Parathyroid adenoma (tissue), 2 donors: ENCODE data around the gene LCK.

ENCODE experiments used
- H2AFZ ChIP-seq: fragments of 300-600 bp; sonication (generic); one replicate; pipeline ENCODE4 v1.7.0; 2017; ENCODE audit warnings: antibody characterized with exemption, mild to moderate bottlenecking
- H3K27ac ChIP-seq: fragments of 300-600 bp; sonication (generic); one replicate; pipeline ENCODE4 v1.7.0; 2017
- H3K27me3 ChIP-seq: fragments of 300-600 bp; sonication (generic); one replicate; pipeline ENCODE4 v1.7.0; 2017; ENCODE audit warnings: low read length; ENCODE audit not compliant: control insufficient read depth, insufficient read depth
- H3K36me3 ChIP-seq: fragments of 300-600 bp; sonication (generic); one replicate; pipeline ENCODE4 v1.7.0; 2017; ENCODE audit warnings: low read length; ENCODE audit not compliant: control insufficient read depth, insufficient read depth
- H3K4me1 ChIP-seq: fragments of 300-600 bp; sonication (generic); one replicate; pipeline ENCODE4 v1.7.0; 2017; ENCODE audit warnings: control low read depth
- H3K4me2 ChIP-seq: fragments of 300-600 bp; sonication (generic); one replicate; pipeline ENCODE4 v1.7.0; 2017; ENCODE audit warnings: low read length
- H3K4me3 ChIP-seq: fragments of 300-600 bp; sonication (generic); one replicate; pipeline ENCODE4 v1.7.0; 2017; ENCODE audit warnings: low read depth, low read length
- H3K79me2 ChIP-seq: fragments of 300-600 bp; sonication (generic); one replicate; pipeline ENCODE4 v1.7.0; 2017; ENCODE audit warnings: control low read depth
- H3K9ac ChIP-seq: fragments of 300-600 bp; sonication (generic); one replicate; pipeline ENCODE4 v1.7.0; 2017; ENCODE audit warnings: mild to moderate bottlenecking
- H3K9me3 ChIP-seq: fragments of 300-600 bp; sonication (generic); one replicate; pipeline ENCODE4 v1.7.0; 2017; ENCODE audit warnings: low read length; ENCODE audit not compliant: control insufficient read depth
- TF ChIP-seq, protein P1 (sequence below): fragments of 300-600 bp; sonication (generic); IDR thresholded peaks from one replicate; pipeline ENCODE4 v1.7.0; 2017; ENCODE audit warnings: antibody characterized with exemption, mild to moderate bottlenecking
- donor health status: primary hyperparathyroidism.

LCK gene

DNA sequence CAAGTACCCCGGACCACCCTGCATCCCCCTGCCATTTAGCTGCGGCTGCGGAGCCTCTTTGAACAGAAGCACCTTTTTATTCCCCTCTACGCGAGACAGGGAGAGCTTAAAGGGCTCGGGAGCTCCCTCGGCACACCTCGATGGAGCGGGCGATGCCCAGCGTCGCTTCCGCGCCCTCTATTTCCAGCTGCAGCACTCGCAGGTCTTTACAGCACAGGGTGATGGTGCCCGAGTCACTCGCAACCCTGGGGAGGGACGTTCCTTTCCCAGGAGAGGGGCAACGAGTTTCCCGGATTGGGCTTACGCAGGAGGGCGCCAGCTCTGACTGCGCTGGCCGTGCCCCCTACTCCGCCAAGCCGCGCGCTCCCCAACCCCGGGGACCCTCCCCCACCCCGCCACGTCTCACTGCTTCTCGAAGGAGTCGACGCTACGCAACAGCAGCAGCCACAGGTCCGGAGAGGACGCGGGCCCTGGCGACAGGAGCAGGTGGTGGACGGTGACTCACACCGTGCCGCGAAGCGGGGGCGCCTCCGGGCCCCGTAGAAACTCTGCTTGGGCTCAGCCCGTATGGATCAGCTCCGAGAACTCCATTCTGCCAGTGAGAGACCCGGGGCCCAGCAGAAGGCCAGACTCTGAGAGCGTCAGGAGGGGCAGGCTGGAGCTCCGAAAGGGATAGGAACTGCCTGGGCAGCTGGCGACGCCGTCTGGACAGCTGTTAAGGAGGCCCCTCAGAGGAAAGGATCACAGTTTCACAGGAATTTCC is 9.9 kb upstream of the LCK start:
- Histone ChIP-seq H3K79me2 (no peaks in the 10 kb centered on the region), H3K4me3 (peak overlapping the region; percentile 58), H3K4me2 (peak overlapping the region; percentile 92), H3K4me1 (no peaks in the 10 kb centered on the region), H3K27ac (peak overlapping the region; percentile 60), H2AFZ (peak overlapping the region; percentile 80), H3K27me3 (no peaks in the 10 kb centered on the region), H3K9me3 (no peaks in the 10 kb centered on the region), H3K36me3 (no peaks in the 10 kb centered on the region), H3K9ac (no peak overlapping the region)
- TF ChIP-seq, protein P1, sequence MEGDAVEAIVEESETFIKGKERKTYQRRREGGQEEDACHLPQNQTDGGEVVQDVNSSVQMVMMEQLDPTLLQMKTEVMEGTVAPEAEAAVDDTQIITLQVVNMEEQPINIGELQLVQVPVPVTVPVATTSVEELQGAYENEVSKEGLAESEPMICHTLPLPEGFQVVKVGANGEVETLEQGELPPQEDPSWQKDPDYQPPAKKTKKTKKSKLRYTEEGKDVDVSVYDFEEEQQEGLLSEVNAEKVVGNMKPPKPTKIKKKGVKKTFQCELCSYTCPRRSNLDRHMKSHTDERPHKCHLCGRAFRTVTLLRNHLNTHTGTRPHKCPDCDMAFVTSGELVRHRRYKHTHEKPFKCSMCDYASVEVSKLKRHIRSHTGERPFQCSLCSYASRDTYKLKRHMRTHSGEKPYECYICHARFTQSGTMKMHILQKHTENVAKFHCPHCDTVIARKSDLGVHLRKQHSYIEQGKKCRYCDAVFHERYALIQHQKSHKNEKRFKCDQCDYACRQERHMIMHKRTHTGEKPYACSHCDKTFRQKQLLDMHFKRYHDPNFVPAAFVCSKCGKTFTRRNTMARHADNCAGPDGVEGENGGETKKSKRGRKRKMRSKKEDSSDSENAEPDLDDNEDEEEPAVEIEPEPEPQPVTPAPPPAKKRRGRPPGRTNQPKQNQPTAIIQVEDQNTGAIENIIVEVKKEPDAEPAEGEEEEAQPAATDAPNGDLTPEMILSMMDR: no peak

DNA sequence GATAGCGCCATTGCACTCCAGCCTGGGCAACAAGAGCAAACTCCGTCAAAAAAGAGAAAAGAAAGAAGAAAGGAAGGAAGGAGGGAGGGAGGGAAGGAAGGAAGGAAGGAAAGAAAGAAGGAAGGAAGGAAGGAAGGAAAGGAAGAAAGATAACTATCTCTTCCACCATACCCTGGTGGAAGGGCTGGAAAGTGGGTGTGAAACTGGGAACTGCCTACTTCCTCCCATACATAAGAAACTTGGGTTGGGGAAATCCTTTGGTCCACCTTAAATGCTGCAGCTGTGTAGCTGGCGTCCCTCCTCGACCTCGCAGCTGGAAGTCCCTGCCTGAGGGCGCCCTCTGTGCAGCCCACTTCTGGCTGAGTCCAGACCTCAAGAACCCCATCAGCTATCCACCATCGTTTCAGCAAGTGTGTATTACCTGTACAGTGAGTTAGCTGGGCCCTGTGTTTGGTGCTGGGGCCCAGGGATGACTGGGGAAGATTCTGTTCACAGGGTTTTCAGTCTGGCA is 8.7 kb upstream of the LCK start:
- Histone ChIP-seq H2AFZ (no peak overlapping the region), H3K9me3 (no peaks in the 10 kb centered on the region), H3K27me3 (no peaks in the 10 kb centered on the region), H3K79me2 (no peaks in the 10 kb centered on the region), H3K27ac (no peak overlapping the region), H3K36me3 (no peaks in the 10 kb centered on the region), H3K4me3 (no peak overlapping the region), H3K9ac (no peak overlapping the region), H3K4me2 (no peak overlapping the region), H3K4me1 (no peaks in the 10 kb centered on the region)
- TF ChIP-seq, protein P1: no peak

DNA sequence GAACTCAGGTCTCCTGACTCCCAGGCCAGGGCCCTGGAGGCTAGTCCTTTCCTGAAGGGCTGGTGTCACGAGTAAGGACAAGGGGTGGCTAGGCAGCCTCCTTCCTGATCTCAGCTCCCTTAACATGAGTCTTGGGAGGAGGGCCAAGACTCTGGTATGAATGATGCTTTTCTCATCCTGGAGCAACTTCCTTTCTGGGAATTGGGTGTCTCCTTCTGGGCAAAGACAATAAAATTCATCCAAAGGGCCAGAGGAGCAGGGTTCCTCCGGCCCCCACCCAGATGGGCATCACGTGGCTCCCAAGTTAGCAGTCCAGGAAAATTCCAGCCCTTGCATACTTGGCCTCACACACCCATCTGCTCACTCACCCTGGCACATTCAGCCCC is 4.2 kb upstream of the LCK start, which contains the start of gene FAM167B:
Gene FAM167B (plus strand): TSS at position 335 of the 386 bp plus-strand sequence. CDS start 200 bp downstream, outside the sequence.
- Histone ChIP-seq H3K4me2 (no peak within 1 kb of the TSS), H2AFZ (peak within 1 kb of the TSS; percentile 64), H3K27ac (peak within 1 kb of the TSS; percentile 60), H3K4me3 (peak within 1 kb of the TSS; percentile 5), H3K79me2 (no peaks in the 10 kb centered on the region), H3K4me1 (peaks cover 2% of the 10 kb centered on the region), H3K9ac (no peak within 1 kb of the TSS), H3K36me3 (no peaks in the 10 kb centered on the region), H3K27me3 (no peaks in the 10 kb centered on the region), H3K9me3 (no peaks in the 10 kb centered on the region)
- TF ChIP-seq, protein P1: no peak

DNA sequence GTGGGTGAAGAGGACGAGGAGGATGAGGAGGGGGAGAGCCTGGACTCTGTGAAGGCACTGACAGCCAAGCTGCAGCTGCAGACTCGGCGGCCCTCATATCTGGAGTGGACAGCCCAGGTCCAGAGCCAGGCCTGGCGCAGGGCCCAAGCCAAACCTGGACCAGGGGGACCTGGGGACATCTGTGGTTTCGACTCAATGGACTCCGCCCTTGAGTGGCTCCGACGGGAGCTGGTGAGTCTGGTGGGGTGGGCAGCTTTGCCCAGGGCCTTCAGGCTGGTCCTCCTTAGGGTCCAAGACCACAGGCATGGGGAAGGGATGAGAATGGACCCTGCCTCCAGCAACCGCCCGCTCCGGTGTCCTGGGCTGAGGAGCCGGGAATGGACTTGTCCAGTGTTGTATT is 3.6 kb upstream of the LCK start:
- TF ChIP-seq, protein P1: no peak
- H2AFZ ChIP-seq: no peak overlapping the region
- no peak overlapping the region for H3K9ac ChIP-seq
- peak overlapping the region; percentile 5 for H3K4me3 ChIP-seq
- H3K9me3 ChIP-seq: no peaks in the 10 kb centered on the region
- H3K27me3 ChIP-seq: no peaks in the 10 kb centered on the region
- H3K4me2 ChIP-seq: no peak overlapping the region
- H3K36me3 ChIP-seq: no peaks in the 10 kb centered on the region
- H3K27ac ChIP-seq: peak overlapping the region; percentile 60
- H3K79me2 ChIP-seq: no peaks in the 10 kb centered on the region
- peaks cover 2% of the 10 kb centered on the region for H3K4me1 ChIP-seq
